ENCODE data around the gene COMMD6. TPM values are rescaled to one million over a fixed set of nuclear protein-coding genes. Genes with fewer than 3 reads are reported as not detected.

The COMMD6 gene
- total RNA-seq, 1 experiment from 2014 or later, result 59.9 TPM

DNA sequence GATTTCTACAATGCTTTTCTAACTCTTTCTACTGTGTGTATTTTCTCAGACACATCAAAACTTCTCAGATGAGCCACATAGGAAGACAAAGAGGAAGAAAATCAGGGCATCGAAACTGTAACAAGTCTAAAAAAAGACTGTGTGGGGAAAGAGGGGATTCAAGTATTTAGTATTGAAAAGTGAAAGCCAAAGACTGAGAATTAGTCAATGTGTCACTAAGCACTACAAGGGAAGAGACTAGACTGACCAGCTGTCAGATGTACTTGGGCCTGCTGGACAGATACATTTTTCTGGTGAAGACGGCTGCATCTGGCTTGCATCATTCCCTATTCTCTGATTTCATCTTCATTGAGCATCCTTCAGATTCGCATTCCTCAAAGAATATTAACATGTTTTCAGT lies 25.4 kb downstream of the COMMD6 start:
- no peaks in the 10 kb centered on the region for H3K36me3 ChIP-seq
- H3K27ac ChIP-seq, result no peak overlapping the region
- H3K4me3 ChIP-seq, result no peak overlapping the region
- no peaks in the 10 kb centered on the region for H3K9me3 ChIP-seq (replicated peaks)
- DNase-seq (ENCODE audit: low read depth in 1 of 2, low spot score in 2 of 2), result no peak
- no peaks in the 10 kb centered on the region for H3K4me1 ChIP-seq (replicated peaks)
- H3K27me3 ChIP-seq (replicated peaks), result no peaks in the 10 kb centered on the region

DNA sequence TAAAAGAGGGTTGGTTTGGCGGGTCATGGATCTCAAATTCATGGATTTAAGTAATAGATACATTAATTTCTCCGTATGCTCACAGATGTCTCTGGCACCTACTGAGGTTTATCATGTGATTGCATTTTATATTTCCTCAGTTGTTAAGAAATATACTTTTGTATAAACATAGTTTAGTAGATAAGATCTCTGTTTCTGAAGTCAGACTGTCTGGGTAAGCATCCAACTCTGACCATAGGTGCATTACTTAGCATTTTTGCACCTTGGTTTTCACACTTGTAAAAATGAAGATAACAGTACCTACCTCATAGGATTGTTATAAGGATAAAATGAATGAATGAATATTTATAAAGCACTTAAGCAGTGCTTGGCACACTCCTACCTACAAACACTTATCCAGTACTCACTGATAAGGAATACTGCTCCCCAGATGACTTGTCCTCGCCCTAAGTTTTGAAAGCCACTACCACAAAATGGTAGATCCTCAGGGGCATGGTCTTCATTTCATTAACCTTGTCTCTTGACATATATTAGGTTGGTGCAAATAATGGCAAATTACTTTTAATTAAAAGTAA lies 26.5 kb downstream of the COMMD6 start:
- Histone ChIP-seq H3K27ac (no peak overlapping the region), H3K9me3 (replicated peaks) (no peaks in the 10 kb centered on the region), H3K4me3 (no peak overlapping the region), H3K27me3 (replicated peaks) (no peaks in the 10 kb centered on the region), H3K36me3 (no peaks in the 10 kb centered on the region), H3K4me1 (replicated peaks) (no peaks in the 10 kb centered on the region)
- DNase-seq (ENCODE audit: low read depth in 1 of 2, low spot score in 2 of 2), result no peak

DNA sequence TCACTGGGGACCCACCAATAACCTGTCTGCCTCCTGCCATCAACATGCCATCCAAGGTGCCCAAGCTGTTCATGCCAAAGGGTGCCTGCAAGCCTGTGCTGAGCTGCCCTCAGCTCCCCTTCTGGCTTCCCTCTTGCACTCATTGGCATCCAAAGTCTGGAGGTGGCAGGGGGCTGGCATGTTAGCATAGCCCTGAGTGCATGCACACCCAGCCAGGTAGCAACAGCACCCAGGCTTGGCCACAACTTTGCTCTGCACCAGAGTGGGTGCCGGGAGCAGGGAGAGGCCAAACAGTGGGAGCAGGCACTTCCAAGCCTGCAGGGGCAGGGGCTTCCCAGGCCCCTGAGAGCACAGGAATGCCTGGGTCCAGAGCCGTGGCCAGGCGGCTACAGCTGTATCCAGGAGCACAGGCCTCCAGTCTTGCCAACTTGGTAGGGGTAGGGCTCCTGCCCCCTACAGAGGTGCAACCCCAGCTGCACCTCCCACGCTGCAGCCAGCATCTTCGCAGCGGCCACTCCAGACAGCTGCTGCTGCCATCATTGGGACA lies 29.6 kb downstream of the COMMD6 start:
- H3K27ac ChIP-seq, result no peak overlapping the region
- H3K4me3 ChIP-seq, result no peak overlapping the region
- H3K36me3 ChIP-seq, result no peaks in the 10 kb centered on the region
- H3K27me3 ChIP-seq (replicated peaks), result no peaks in the 10 kb centered on the region
- no peak for DNase-seq (ENCODE audit: low read depth in 1 of 2, low spot score in 2 of 2)
- no peaks in the 10 kb centered on the region for H3K9me3 ChIP-seq (replicated peaks)
- no peaks in the 10 kb centered on the region for H3K4me1 ChIP-seq (replicated peaks)

DNA sequence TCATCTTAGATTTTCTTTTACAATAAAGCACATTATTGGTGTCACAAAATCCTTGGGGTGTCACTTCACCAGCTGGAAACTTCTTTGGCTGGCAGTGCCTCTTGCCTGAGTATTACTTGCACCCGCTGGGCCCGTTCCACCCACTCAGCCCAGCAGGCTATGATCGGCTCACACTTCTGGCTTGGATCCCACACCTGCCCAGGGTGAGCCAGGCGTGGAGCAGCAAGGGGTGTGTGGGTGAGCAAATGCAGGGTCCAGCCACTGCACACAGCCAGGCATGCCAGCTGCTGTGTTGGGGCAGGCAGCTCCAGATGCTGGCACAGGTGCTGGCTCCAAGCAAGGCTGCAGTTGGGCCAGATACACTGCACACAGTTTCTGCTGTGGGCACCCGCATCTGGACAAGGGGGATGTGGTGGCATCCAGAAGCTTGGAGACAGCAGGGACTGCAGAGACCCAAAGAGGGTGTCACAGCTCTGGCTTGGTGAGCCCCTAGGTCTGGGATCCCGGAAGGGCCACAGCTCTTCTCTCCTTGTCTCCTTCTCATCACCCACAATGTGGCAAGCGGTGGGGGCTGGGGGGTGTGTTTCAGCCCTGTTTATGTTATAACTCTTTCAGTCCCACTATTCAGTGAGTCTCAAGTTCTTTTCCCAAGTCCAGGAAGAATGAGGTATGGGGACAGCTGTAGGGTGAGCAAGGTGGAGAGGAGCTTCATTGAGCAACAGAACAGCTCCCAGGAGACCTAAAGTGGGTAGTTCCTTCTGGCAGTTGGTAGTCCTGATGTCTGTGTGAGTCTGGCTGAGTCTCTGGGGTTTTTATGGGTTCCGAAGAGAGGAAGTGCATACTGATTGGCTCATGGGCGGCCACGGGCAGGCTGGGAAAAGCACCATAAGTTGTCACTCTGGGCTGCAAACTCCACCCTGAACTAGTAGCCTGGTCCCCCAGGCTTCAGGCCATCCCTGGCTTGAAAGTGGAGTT lies 30.3 kb downstream of the COMMD6 start:
- no peaks in the 10 kb centered on the region for H3K27me3 ChIP-seq (replicated peaks)
- H3K36me3 ChIP-seq, result no peaks in the 10 kb centered on the region
- no peak for DNase-seq (ENCODE audit: low read depth in 1 of 2, low spot score in 2 of 2)
- H3K27ac ChIP-seq, result no peak overlapping the region
- H3K4me1 ChIP-seq (replicated peaks), result no peaks in the 10 kb centered on the region
- H3K4me3 ChIP-seq, result no peak overlapping the region
- no peaks in the 10 kb centered on the region for H3K9me3 ChIP-seq (replicated peaks)

DNA sequence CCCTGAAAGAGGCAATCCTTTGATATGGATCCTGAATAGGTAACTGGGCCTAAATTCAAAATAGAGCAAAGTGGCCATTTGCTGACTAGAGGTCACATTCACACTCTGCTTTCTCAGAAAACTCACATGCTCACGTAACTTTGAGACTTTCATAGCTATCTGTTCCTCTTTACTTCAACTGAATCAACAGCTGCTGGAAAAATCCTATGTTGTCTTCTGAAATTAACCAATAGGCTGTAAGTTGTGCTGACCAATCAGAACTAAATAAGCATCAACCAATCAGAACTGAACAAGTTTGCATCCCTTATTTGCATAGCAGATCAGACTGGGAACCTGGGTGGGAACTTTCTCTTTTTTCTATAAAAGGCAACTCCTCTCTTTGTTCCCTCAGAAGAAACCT lies 31.6 kb downstream of the COMMD6 start:
- no peaks in the 10 kb centered on the region for H3K27me3 ChIP-seq (replicated peaks)
- no peak overlapping the region for H3K4me3 ChIP-seq
- no peaks in the 10 kb centered on the region for H3K4me1 ChIP-seq (replicated peaks)
- no peaks in the 10 kb centered on the region for H3K36me3 ChIP-seq
- no peak for DNase-seq (ENCODE audit: low read depth in 1 of 2, low spot score in 2 of 2)
- H3K27ac ChIP-seq, result no peak overlapping the region
- no peaks in the 10 kb centered on the region for H3K9me3 ChIP-seq (replicated peaks)

DNA sequence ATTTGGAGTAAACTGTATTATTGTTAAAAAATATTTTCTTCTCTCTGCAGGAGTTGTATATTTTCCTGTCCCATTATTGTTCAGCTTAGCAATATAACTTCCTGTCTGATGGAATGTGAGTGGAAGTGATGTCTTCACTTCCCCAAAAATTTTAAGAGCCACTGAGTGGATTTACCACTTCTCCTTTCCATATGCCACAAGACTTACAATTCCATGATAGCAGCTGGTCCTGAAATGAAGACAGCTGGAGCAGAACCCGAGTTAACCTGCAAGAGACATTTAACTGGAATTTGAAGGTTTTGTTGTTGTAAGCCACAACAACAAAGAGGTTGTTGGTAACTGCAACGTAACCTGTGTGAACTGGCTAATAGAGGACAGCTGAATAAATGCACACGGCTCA lies 32.3 kb downstream of the COMMD6 start:
- Histone ChIP-seq H3K4me3 (no peak overlapping the region), H3K27me3 (replicated peaks) (no peaks in the 10 kb centered on the region), H3K4me1 (replicated peaks) (no peaks in the 10 kb centered on the region), H3K9me3 (replicated peaks) (no peaks in the 10 kb centered on the region), H3K36me3 (no peaks in the 10 kb centered on the region), H3K27ac (no peak overlapping the region)
- no peak for DNase-seq (ENCODE audit: low read depth in 1 of 2, low spot score in 2 of 2)

DNA sequence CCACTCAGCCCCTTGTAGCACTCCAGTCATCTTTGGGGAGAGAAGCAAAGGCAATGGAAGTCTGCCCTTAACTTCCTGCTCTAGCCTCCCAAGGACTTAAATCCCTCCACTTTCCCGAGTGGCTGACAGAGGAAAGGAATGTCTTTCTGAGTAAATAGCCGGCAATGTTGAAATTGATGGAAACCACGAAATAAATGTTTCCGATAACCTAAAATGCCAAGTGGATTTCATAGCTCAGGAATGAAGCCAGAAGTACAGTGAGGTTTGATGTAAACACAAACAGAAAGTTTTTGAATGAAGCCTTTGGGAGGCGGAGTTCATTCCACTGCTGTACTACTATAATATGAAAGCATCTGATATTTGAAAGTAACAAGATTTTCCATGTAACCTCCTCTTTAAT lies 41.7 kb downstream of the COMMD6 start:
- H3K4me3 ChIP-seq, result no peak overlapping the region
- H3K9me3 ChIP-seq (replicated peaks), result no peaks in the 10 kb centered on the region

DNA sequence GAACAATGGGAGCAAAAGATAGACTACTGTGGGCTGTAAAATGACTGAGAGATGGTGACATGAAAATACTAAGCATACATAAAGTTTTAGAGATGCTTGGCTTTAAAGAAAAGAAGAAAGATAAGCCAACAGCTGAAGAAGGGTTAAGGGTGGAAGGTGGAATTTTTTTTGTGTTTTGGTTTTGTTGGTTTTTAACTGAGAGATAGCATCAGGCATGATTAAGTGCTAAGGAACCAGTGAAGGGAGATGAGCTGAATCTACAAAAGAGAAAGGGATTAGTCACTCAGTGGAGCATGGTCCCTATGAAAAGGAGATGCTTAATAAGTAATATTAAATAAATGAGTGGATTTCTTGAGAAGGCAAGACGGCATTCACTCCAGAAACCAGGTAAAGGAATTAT lies 43.1 kb downstream of the COMMD6 start:
- peaks cover 7% of the 10 kb centered on the region for H3K4me1 ChIP-seq (replicated peaks)
- H3K27me3 ChIP-seq (replicated peaks), result peaks cover 27% of the 10 kb centered on the region
- no peak overlapping the region for H3K27ac ChIP-seq
- no peaks in the 10 kb centered on the region for H3K36me3 ChIP-seq
- H3K9me3 ChIP-seq (replicated peaks), result no peaks in the 10 kb centered on the region
- no peak for DNase-seq (ENCODE audit: low read depth in 1 of 2, low spot score in 2 of 2)
- no peak overlapping the region for H3K4me3 ChIP-seq

More for the DNA sequence above, 41.7 kb downstream of the COMMD6 start:
- DNase-seq (ENCODE audit: low read depth in 1 of 2, low spot score in 2 of 2), result peak in 1 of 2 experiments; percentile 1
- Histone ChIP-seq H3K27ac (no peak overlapping the region), H3K36me3 (no peaks in the 10 kb centered on the region), H3K27me3 (replicated peaks) (peaks cover 24% of the 10 kb centered on the region), H3K4me1 (replicated peaks) (no peaks in the 10 kb centered on the region)

DNA sequence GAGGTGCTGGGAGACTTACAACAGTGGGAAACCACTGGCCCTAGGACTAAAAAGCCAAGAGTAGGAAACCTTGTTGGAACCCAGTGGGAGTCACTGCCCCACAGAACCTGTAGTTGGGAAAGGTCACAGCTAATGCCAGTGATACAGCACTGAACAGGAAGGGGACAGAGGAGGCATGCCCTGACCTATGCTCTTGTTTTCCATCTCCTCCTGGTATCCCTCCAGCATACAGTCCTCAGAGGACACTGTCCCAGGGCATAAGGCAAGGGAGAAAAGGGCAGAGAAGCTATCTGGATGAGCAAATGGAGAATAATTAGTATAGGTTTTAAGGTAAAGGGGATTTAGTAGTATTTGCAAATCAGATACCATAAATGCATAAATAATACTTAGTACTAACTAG lies 44.5 kb downstream of the COMMD6 start:
- H3K4me1 ChIP-seq (replicated peaks), result peaks cover 10% of the 10 kb centered on the region
- peaks cover 27% of the 10 kb centered on the region for H3K27me3 ChIP-seq (replicated peaks)
- H3K27ac ChIP-seq, result no peak overlapping the region
- no peaks in the 10 kb centered on the region for H3K36me3 ChIP-seq
- H3K9me3 ChIP-seq (replicated peaks), result no peaks in the 10 kb centered on the region
- H3K4me3 ChIP-seq, result no peak overlapping the region
- no peak for DNase-seq (ENCODE audit: low read depth in 1 of 2, low spot score in 2 of 2)

DNA sequence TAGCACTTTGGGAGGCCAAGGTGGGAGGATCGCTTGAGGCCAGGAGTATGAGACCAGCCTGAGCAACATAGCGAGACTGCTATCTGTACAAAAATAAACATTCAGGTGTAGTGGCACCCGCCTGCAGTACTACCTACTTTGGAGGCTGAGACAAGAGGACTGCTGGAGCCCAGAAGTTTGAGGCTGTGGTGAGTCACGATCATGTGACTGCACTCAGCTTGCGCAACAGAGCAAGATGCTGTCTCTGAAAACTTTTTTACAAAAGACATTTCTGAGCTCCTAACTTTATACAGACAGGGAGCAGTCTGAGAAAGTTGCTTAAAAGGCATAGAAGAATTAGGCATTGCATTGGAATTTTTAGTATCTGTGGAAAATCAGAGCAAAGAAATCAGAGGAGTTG lies 45.3 kb downstream of the COMMD6 start:
- H3K36me3 ChIP-seq, result no peaks in the 10 kb centered on the region
- peaks cover 10% of the 10 kb centered on the region for H3K4me1 ChIP-seq (replicated peaks)
- H3K9me3 ChIP-seq (replicated peaks), result no peaks in the 10 kb centered on the region
- no peak overlapping the region for H3K4me3 ChIP-seq
- no peak overlapping the region for H3K27ac ChIP-seq
- H3K27me3 ChIP-seq (replicated peaks), result peaks cover 27% of the 10 kb centered on the region
- DNase-seq (ENCODE audit: low read depth in 1 of 2, low spot score in 2 of 2), result no peak

DNA sequence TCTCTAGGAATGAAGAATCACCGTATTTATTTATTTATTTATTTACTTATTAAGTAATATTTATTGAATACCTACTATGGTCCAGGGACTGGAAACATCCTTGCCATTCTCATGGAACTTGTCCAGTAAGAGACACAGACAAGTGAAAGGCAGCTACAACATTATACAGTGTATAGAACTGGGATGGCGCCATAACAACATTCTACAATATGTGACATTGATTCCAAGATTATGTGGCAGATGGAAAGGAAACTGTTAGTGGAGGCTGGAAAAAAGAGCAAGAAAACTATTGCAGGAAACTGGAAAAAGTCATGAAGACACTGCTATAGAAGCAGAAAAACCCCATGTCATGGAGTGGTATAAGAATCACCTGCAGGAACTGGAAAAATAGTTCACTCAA lies 46.3 kb downstream of the COMMD6 start:
- no peak for DNase-seq (ENCODE audit: low read depth in 1 of 2, low spot score in 2 of 2)
- peaks cover 10% of the 10 kb centered on the region for H3K4me1 ChIP-seq (replicated peaks)

DNA sequence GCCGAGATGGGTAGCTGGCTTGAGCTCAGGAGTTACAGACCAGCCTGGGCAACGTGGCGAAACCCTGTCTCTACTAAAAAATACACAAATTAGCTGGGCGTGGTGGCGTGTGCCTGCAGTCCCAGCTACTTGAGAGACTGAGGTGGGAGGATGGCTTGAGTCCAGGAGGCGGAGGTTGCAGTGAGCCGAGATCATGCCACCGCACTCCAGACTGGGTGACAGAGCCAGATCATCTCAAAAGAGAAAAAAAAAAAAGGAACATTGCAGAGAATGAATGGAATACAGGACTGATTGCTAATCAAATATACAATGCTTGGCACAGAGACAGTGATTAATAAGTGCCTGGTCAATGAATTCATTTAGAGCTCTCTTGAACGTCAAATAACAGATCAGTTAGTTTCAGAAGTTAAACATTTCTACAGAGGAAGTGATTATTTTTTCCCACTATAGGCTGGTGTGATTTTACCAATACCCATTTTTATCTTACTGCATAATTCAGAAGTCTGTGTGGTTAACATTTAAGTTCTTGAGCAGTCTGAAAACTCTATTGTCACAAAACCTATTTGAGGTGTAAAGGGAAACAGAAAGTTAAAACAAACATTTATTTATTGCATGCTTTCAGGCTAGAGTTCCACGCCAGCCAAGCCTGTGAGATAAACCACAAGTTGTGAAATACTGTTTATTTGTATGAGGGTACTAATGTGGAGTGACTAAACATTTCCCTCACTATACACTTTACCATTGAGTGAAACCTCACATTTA lies 48.0 kb downstream of the COMMD6 start:
- no peak overlapping the region for H3K4me3 ChIP-seq
- peak in 1 of 2 experiments; percentile 40 for DNase-seq (ENCODE audit: low read depth in 1 of 2, low spot score in 2 of 2)
- peaks cover 25% of the 10 kb centered on the region for H3K27me3 ChIP-seq (replicated peaks)
- H3K27ac ChIP-seq, result no peak overlapping the region
- H3K9me3 ChIP-seq (replicated peaks), result no peaks in the 10 kb centered on the region
- H3K4me1 ChIP-seq (replicated peaks), result peaks cover 25% of the 10 kb centered on the region
- no peaks in the 10 kb centered on the region for H3K36me3 ChIP-seq

More for the DNA sequence above, 46.3 kb downstream of the COMMD6 start:
- Histone ChIP-seq H3K27me3 (replicated peaks) (peaks cover 27% of the 10 kb centered on the region), H3K4me3 (no peak overlapping the region), H3K36me3 (no peaks in the 10 kb centered on the region), H3K27ac (no peak overlapping the region), H3K9me3 (replicated peaks) (no peaks in the 10 kb centered on the region)

DNA sequence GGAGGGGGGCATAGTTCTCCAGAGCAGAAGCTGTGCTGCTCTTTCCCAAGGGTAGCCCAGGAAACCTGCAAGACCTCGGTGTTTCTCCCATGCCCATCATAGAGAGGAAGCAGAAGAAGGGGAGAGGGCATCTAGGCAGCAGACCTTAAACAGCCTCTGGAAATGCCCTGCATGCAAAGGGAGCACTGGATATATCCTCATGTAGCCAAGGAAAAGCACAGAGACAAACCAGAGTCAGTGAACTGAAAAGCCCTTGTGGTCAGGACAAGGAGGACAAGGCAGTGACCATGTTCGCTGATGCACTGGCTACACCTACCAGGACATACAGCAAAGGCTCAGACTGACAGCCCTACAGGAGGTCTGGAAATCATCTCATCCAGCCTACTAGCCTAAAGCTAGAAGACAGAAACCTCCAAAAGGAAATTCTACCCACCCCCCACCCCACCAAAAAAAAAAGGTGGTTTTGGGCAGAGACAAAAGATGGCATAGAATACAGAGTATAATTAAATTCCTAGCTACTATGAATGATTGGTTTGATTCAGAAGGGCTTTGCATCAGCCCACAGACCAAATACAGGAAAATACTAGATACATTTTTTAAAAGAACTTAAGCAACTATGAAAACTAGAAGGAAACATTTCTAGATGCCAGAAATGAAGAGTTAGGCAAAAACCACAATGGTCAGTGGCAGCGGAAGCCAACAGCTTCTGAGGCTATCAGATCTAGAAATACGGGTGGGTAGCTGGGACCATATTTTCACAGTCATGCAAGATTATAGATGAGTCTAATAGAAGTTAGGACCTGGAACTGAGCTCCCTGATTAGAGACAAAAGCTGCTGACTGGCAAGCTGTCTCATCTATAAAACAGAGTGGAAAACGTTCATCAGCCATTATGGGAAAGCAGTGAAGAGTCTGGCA lies 51.2 kb downstream of the COMMD6 start:
- H3K36me3 ChIP-seq, result no peaks in the 10 kb centered on the region
- H3K27ac ChIP-seq, result no peak overlapping the region
- no peak for DNase-seq (ENCODE audit: low read depth in 1 of 2, low spot score in 2 of 2)
- peaks cover 12% of the 10 kb centered on the region for H3K27me3 ChIP-seq (replicated peaks)
- H3K4me3 ChIP-seq, result no peak overlapping the region
- no peaks in the 10 kb centered on the region for H3K9me3 ChIP-seq (replicated peaks)
- peaks cover 30% of the 10 kb centered on the region for H3K4me1 ChIP-seq (replicated peaks)

All from SJSA1 (cell line).